Jurkat, Clone E6-1 (cell line): ENCODE data around the gene PKD2L2.

Experiments used
- DNase-seq: peaks from one replicate; pipeline ENCODE4 v3.0.0-alpha.2; 2011; ENCODE audit warnings: low read depth, low spot score
- H3K4me3 ChIP-seq: 2 replicates; pipeline ENCODE4 v1.5.1; 2011; ENCODE audit warnings: mild to moderate bottlenecking, low read length, control low read depth, moderate library complexity

The PKD2L2 gene

DNA sequence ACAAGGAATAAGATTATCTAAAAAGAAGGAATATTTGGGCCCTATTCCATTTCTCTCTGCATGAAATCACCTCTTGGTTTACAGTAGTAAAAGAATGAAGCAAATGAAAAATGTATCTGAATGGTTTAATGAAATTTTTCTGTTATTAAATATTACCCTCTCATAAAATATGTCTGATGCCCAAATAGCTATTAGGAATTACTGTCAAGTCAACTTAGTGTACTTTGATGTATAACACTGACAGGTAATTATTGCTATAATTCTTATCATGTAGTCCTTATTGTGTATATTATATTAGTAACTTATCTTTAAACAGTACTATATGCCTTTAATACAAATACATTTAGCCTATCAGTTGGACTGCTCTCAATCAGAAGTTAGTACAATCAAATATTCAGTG is 13.2 kb upstream of the PKD2L2 start:
- DNase-seq = no peak
- H3K4me3 ChIP-seq = no peak overlapping the region

DNA sequence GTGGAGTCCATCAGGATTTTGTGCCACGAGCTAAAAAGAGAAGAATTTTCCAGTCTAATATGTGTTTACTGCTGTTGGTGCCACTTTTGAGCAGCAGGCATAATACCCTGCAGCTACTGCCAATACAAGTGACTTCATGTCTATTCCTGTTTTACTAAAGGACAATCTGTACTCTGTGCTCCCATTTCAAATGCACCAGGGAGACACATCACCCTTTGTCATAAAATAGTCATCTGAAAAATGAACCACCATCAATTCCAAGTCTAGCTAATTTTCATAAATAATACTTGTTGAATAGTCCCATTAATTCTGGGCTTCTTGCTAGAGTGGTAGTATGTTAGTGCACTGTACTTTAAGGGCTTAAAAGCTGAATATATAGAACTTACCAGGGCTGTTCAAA is 8.9 kb upstream of the PKD2L2 start:
- DNase-seq = no peak
- H3K4me3 ChIP-seq = no peak overlapping the region

DNA sequence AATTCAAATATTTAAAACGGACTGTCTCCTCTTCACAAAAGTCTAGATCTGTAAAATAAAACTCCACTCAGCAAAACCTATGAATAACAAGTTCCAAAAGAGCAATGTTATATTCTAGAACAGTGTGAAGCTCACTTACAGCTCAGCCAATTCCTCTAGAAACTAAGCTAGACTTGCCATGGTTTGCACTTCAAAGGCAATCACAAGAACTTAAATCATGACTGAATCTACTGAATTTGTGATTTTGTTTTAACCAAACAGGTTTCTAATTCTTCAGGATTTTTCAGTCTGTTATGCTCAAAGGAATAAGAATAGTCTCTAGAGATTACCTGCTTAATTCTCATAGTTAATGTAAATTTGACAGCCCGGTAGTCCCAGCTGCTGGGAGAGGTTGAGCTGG is 1.4 kb upstream of the PKD2L2 start:
- DNase-seq = no peak
- no peak overlapping the region for H3K4me3 ChIP-seq

DNA sequence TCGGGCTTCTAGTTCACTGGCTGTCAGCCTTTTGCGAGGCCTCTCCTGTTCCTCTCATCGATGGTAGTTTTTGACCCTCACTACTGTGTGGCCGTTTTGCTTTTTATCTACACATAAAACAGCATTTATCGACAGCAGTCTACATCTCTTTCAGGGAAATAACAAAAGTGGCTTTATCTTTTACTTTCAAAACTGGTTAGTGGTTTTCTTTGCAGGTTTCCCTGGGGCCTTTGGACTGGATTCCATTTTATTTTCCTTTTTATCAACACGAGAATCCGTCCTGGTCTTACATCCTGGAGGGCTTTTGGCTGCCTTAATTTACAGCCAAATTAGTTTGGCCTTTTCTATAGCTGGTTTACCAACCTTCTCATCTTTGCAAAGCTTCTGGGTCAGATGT is 793 bp upstream of the PKD2L2 start:
- peak overlapping the region; percentile 84 for H3K4me3 ChIP-seq
- no peak for DNase-seq

DNA sequence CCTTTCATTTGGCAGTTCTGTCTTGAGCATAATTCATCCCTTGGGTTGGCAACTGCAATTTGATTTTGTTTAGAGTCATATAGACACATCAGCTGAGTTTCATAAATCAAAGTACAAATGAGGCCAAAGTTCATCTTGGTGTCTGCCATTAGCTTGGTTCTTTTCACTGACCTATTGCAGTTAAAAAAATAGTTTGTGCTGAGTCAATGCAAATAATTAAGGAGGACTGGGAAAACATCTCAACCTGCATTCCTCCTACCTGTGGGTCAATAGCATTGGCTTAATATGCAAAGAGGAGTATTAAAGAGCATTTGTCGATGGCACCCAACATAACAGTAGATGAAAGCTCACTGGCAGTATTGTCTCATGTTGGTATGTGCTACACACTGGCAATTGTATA is 1.6 kb downstream of the PKD2L2 start:
- DNase-seq = no peak
- H3K4me3 ChIP-seq = no peak overlapping the region

DNA sequence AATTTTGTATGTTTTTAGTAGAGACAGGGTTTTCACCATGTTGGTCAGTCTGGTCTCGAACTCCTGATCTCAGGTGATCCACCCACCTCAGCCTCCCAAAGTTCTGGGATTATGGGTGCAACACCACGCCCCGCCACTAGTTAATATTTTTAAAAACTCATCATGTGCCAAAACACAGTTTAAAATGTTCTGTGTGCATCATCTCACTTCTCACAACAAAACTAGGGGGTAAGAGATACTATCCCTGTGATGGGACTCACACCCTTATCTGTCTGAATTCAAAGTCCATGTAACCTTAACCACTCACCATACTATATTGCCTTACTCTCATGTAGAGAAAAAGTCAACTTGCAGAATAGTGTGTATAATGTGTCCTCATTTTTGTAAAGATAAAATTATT is 2.6 kb downstream of the PKD2L2 start:
- H3K4me3 ChIP-seq = no peak overlapping the region
- DNase-seq = no peak

DNA sequence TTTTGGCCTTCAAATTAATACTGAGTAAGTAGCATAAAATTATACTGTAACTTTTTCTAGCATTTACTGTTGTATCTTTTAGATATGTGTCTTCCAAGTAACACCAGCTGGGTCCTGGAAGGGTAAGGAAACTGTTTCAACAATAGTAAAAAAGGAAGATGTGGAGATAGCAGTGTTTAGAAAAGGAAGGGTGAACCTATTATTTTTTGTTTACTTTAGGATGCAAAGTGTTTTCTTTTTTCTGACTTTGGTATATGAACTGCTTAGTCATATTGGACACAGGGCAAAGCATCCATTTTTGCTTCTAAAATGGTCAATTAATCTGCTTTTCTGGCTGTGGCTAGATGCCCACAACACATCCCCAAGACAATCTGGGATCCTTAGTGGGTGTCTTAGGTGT is 5.3 kb downstream of the PKD2L2 start:
- no peak for DNase-seq
- no peak overlapping the region for H3K4me3 ChIP-seq

DNA sequence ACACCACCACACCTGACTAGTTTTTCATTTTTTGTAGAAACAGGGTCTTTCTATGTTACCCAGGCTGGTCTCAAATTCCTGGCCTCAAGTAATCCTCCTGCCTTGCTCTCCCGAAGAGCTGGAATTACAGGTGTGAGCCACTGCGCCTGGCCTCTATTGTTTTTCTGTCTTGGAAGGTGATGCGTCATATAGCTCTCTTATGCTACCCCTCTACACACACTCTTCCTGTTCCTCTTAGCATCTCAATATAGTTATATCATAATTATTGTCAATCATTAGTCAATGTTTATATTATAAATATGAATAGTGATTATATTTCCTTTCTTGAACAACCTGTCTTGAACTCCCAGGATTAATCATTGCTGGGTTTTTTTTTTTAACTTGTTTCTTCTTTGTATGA is 7.3 kb downstream of the PKD2L2 start:
- no peak overlapping the region for H3K4me3 ChIP-seq

DNA sequence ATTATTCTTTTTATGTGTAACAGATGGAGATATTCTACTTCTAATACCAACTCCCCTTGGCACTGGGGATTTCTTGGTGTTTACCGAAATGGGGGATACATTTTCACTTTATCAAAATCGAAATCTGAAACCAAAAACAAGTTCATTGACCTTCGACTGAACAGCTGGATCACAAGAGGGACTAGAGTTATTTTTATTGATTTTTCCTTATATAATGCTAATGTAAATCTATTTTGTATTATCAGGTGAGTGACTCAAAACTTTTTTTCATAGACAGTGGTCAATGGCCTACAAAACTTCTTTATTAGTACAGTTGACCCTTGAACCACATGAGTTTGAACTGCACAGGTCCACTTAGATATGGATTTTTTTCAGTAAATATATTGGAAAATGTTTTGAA is 10.2 kb downstream of the PKD2L2 start:
- DNase-seq = no peak
- H3K4me3 ChIP-seq = no peak overlapping the region

More for the DNA sequence above, 7.3 kb downstream of the PKD2L2 start:
- no peak for DNase-seq

DNA sequence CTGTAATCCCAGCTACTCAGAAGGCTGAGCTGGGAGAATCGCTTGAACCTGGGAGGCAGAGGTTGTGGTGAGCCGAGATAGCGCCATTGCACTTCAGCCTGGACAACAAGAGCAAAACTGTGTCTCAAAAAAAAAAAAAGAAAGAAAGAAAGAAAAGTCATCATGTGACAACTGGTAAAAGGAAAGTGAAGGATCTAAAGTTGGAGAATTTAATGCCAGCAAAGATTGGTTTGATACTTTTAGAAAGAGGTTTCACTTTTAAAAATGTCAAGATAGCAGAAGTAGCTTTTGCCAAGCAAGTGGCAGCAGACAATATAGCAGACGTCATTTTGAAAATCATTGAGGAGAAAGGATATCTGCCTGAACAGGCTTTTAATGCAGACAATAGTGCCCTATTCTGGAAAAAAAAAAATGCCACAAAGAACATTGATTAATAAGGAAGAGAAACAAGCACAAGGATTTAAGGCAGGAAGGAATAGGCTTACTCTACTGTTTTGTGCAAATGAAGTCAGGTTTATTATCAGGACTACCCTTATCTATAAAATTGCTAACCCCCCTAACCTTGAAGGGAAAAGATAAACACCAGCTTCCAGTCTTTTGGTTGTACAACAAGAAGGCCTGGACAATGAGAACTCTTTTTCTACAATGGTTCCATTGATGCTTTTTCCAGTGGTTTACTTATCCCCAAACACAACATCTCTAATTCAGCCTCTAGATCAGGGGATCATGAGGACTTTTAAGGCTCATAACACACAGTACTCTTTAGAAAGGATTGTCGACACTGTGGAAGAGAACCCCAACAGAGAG is 12.0 kb downstream of the PKD2L2 start:
- no peak for DNase-seq
- no peak overlapping the region for H3K4me3 ChIP-seq

DNA sequence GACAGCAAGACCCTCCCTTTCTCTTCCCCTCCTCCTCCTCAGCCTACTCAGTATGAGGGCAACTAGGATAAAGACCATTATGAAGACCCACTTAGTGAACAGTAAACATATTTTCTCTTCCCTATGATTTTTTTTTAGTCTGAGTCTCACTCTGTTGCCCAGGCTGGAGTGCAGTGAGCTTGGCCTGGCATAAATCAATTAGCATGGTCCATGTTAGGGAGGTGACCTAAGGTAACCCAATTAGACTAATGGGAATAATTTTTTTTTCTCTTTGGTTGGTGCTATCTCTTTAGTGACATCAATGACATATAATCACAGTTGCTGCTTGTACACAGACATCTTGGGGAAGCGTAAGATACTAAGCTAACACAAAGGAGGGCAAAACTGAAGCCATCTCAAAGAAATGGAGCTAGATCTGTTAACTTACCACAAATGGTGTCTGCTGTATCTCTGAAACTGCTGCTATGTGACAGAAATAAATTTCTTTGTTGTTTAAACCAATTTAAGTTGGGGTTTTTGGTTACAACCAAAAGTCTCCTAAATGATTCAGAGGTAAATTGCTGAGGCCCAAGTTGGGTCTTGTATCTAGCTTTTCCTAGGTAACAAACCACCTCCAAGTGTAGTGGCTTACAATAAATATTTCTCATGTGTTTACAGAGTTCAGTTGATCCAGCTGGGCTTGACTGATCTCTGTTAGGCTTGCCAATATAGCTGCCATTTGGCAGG is 13.3 kb downstream of the PKD2L2 start:
- no peak overlapping the region for H3K4me3 ChIP-seq
- peak; percentile 23 for DNase-seq

DNA sequence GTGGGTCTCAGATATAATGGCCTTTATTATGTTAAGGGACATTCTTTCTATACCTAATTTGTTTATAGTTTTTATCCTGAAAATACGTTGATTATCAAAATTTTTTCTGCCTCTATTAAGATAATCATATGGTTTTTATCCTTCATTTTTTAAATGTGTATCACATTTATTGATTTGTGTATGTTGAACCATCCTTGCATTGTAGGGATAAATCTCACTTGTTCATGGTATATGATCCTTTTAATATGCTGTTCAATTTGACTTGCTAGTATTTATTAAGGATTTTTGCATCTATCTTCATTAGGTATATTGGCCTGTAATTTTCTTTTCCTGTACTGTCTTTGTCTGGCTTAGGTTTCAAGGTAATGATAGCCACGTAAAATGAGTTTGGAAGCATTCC is 25.5 kb downstream of the PKD2L2 start:
- DNase-seq = no peak
- no peak overlapping the region for H3K4me3 ChIP-seq

DNA sequence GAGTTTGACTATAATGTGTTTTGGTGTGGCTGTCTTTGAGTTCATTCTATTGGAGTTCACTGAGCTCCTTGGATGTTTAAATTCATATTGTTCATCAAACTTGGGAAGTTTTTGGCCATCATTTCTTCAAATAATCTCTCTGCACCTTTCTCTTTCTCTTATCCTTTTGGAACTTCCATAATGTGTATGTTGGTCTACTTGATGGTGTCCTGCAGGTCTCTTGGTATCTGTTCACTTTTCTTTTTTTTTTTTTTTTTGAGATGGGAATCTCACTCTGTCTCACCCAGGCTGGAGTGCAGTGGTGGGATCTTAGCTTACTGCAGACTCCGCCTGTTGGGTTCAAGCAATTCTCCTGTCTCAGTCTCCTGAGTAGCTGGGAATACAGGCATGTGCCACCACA is 27.7 kb downstream of the PKD2L2 start:
- DNase-seq = no peak
- H3K4me3 ChIP-seq = no peak overlapping the region

DNA sequence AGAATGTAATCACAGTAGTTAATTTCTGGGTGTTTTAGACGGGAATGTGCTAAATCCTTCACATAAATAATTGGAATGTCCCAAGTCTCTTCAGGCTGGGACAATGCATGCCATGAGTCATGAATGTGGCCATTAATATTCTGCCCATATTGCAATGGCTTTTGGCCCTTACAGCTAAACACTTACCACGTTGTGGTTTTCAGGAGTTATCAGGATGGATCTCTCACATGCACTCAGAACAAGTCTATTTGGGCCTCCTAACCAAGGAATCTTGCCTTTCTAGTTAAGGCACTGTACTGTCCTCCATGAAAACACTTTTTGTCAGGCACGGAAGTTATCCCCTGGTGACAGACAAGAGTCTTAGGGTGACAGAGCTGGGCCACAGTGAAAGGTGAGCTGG is 32.7 kb downstream of the PKD2L2 start:
- DNase-seq = no peak
- H3K4me3 ChIP-seq = no peak overlapping the region

DNA sequence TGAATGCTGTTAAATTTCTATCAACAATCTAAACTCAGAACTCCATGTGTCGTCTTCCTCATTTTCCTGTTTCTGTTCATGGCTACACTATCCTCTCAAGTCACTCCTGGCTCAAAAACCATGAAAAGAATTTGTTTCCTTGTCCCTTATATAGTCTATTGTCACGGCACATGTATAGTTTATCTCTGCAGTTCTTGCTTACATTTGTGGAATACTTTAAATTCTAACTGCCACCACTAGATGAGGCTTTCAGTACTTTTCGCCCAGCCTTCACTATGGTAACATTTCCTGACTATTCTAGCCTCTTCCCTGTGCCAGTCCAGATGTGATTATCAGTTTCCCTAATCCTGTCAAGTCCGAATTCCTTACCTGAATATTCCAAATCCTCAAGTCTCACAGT is 34.6 kb downstream of the PKD2L2 start:
- DNase-seq = no peak
- H3K4me3 ChIP-seq = no peak overlapping the region

DNA sequence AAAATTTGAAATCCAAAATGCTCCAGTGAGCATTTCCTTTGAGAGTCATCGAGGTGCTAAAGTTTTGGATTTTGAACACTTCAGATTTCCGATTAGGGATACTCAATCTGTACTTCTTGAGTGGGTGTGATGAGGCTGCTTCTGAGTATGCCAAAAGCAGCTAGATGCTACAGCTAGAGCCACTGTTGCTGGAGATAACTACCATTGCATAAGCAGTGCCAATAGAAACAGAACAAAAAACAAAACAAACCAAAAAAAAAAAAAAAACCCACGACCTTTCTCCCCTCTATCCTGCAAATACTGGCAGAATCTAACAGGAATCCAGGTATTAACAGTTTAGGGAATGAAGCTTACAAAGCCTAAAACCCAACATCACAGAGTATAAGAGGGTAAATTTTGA is 43.5 kb downstream of the PKD2L2 start:
- no peak overlapping the region for H3K4me3 ChIP-seq

DNA sequence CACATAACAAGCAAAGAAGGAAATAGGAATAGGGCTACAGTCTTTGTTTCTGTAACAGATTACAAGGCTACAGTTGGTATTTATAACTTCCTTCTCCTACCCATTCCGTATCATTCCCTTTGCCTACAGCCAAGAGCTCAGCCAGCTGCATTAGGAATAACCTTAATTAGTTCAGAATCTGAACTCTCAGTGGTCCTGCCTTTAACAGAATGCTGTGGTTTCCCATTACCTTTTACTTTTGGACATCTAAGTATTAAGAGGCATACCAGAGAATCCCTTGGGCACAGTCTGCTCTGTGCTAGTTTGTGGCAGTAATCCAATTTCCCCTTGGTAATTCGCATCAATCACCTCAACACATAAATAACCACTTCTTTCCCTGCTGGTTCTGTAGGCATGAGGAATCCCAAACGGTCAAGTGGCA is 44.2 kb downstream of the PKD2L2 start:
- DNase-seq = no peak

More for the DNA sequence above, 43.5 kb downstream of the PKD2L2 start:
- no peak for DNase-seq

DNA sequence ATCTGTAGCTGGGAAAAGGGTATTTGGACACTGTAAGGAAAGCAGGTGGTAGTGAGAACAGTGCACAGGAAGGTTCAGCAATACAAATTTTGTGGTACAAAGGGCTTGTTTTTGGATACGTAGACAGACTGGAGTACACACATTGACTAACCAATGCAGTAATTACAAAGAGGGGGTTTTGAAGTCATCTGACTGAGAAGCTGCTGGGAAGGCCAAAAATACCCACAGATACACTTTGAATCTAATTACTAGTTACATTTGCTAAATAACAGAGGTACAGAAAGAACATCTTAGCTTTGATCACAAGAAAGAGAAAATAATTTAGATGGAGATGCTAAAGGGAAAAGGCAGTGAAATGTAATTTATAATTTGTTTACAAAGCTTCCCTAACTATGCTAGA is 45.9 kb downstream of the PKD2L2 start:
- DNase-seq = no peak
- no peak overlapping the region for H3K4me3 ChIP-seq

More for the DNA sequence above, 44.2 kb downstream of the PKD2L2 start:
- H3K4me3 ChIP-seq = no peak overlapping the region

DNA sequence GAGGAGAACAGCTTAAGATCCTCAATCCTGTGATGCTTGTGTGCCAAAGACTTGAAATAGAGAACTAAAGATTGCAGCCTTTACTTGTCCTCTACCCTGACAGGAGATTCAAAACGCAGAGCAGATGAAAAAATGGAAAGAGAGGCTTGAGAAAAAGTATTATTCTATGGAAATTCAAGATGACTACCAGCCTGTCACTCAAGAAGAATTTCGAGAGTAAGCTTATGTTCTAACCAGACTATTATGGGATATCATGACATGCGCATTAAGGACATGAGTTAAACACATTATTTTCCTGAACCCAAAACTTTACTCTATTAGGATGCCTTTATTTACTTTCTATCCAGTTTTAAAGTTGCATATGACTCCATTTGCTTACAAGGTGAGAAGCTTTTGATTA is 46.4 kb downstream of the PKD2L2 start:
- no peak for DNase-seq
- no peak overlapping the region for H3K4me3 ChIP-seq

DNA sequence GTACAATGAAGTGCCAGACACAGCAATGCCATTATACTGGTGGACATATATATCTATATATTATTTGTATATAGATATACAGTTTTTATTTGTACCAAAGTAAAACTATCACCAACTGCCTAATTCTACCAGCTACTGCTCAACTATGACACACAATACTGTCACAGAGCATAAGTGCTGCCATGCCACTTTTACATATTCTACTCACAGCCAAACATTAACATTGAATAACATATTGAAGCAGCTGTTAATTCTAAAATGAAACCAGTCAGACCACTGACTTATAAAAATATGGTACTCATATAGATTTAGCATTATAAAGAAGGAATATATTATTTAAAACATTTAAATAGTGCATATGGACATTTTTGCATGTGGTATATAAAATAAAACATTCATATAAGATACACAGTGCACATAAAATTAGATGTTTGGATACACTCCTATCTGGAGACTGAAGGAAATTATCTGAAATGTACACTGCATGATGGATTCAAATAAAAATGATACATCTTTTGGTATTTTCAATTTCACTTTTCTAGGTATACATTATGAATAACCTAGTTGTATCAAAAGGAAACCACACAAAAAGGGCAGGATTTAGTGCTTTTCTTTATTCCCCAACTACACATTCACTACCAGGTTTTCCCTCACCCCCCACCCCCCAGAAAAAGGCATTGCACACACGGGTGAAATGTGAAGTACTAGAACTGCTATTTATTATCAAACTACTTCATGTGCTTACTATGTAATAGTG is 48.9 kb downstream of the PKD2L2 start:
- no peak overlapping the region for H3K4me3 ChIP-seq
- no peak for DNase-seq
